IMR-90 (cell line): ENCODE results near the gene ESAM. TPM values are rescaled to one million over a fixed set of nuclear protein-coding genes. Genes with fewer than 3 reads are reported as not detected.

Source experiments
- ATAC-seq: fragments of 200-7000 bp; cut with Tn5 transposase; 2 replicates; pipeline ENCODE4 v1.9.1; 2020; ENCODE audit warnings: low read depth, mild to moderate bottlenecking, moderate library complexity
- BruUV-seq: library from RNA; stranded (reverse); fragments of 400-500 nt; replicated peaks from 2 replicates; lab custom pipeline; 2021; lab: Mats Ljungman, UMichigan
- CTCF ChIA-PET: fragments of 300-600 bp; formaldehyde crosslinking; extraction: SDS; loops from one replicate; lab custom pipeline; 2021; ENCODE audit warnings: antibody characterized with exemption; lab: Yijun Ruan, JAX
- POLR2A ChIA-PET: fragments of 300-600 bp; sonication (Branson Sonifier 250); formaldehyde crosslinking; loops from one replicate; lab custom pipeline; 2022; ENCODE audit warnings: antibody characterized with exemption; ENCODE audit not compliant: unreplicated experiment; lab: Charles Lee
- DNase-seq: peaks from one replicate; pipeline ENCODE4 v3.0.0; 2013
- H2AFZ ChIP-seq: replicated peaks from 2 replicates; pipeline ENCODE3; 2013; ENCODE audit warnings: low read length, mild to moderate bottlenecking; ENCODE audit not compliant: poor library complexity
- H2AK5ac ChIP-seq: 2 replicates; pipeline ENCODE4 v1.6.1; 2013; ENCODE audit warnings: low read depth, low read length, inconsistent platforms
- H2AK9ac ChIP-seq: replicated peaks from 2 replicates; pipeline ENCODE3; 2013; ENCODE audit warnings: mild to moderate bottlenecking, low read depth, low read length, moderate library complexity; ENCODE audit not compliant: poor library complexity
- H2BK120ac ChIP-seq: 2 replicates; pipeline ENCODE4 v1.6.1; 2013; ENCODE audit warnings: low read depth, low read length, inconsistent platforms
- H2BK15ac ChIP-seq: 3 replicates; pipeline ENCODE4 v1.6.1; 2013; ENCODE audit warnings: low read depth, low read length, inconsistent platforms
- H2BK20ac ChIP-seq: 2 replicates; pipeline ENCODE4 v1.6.1; 2013; ENCODE audit warnings: low read depth, mild to moderate bottlenecking, inconsistent platforms, low read length, moderate library complexity
- H2BK5ac ChIP-seq: 2 replicates; pipeline ENCODE4 v1.6.1; 2013; ENCODE audit warnings: mild to moderate bottlenecking, low read depth, low read length, inconsistent platforms; ENCODE audit not compliant: poor library complexity, severe bottlenecking
- H3K14ac ChIP-seq: replicated peaks from 2 replicates; pipeline ENCODE4 v1.6.1; 2013; ENCODE audit warnings: low read depth, low read length, inconsistent platforms
- H3K18ac ChIP-seq: 2 replicates; pipeline ENCODE4 v1.6.1; 2013; ENCODE audit warnings: low read depth, low read length, control low read depth
- H3K23ac ChIP-seq: 2 replicates; pipeline ENCODE4 v1.6.1; 2013; ENCODE audit warnings: low read depth, low read length, inconsistent platforms
- H3K27ac ChIP-seq: 2 replicates; pipeline ENCODE4 v1.5.1; 2013; ENCODE audit warnings: mild to moderate bottlenecking, control low read depth, low read length; ENCODE audit not compliant: insufficient read depth
- H3K27me3 ChIP-seq: 2 replicates; pipeline ENCODE4 v1.6.1; 2013; ENCODE audit warnings: low read length; ENCODE audit not compliant: control insufficient read depth, insufficient read depth
- H3K36me3 ChIP-seq: 2 replicates; pipeline ENCODE4 v1.6.1; 2013; ENCODE audit warnings: low read length, mixed read lengths; ENCODE audit not compliant: control insufficient read depth, insufficient read depth
- H3K4ac ChIP-seq: 2 replicates; pipeline ENCODE4 v1.6.1; 2013; ENCODE audit warnings: low read depth, low read length, inconsistent platforms
- H3K4me1 ChIP-seq: 2 replicates; pipeline ENCODE4 v1.6.1; 2013; ENCODE audit warnings: low read length, mixed read lengths; ENCODE audit not compliant: control insufficient read depth, insufficient read depth
- H3K4me2 ChIP-seq: 2 replicates; pipeline ENCODE4 v1.6.1; 2013; ENCODE audit warnings: low read depth, mild to moderate bottlenecking, control low read depth, low read length, moderate library complexity
- H3K4me3 ChIP-seq: 2 replicates; pipeline ENCODE4 v1.5.1; 2013; ENCODE audit warnings: low read depth, mild to moderate bottlenecking, control low read depth, low read length, moderate library complexity; ENCODE audit not compliant: insufficient read depth
- H3K56ac ChIP-seq: 2 replicates; pipeline ENCODE4 v1.6.1; 2013; ENCODE audit warnings: low read length, inconsistent platforms; ENCODE audit not compliant: insufficient read depth; ENCODE audit errors: extremely low read depth
- H3K79me1 ChIP-seq, 2 experiments: 2 replicates each; pipeline ENCODE4 v1.6.1; 2013; ENCODE audit warnings: low read length in 2 of 2, inconsistent platforms in 1 of 2, low read depth in 1 of 2
- H3K9ac ChIP-seq: 2 replicates; pipeline ENCODE4 v1.6.1; 2013; ENCODE audit warnings: low read depth, low read length, control low read depth
- H3K9me1 ChIP-seq: 2 replicates; pipeline ENCODE4 v1.6.1; 2013; ENCODE audit warnings: low read length, inconsistent platforms; ENCODE audit not compliant: insufficient read depth
- H3K9me3 ChIP-seq: 2 replicates; pipeline ENCODE4 v1.6.1; 2013; ENCODE audit warnings: low read length; ENCODE audit not compliant: control insufficient read depth, insufficient read depth
- H4K20me1 ChIP-seq: 2 replicates; pipeline ENCODE4 v1.6.1; 2013; ENCODE audit warnings: low read length, inconsistent platforms; ENCODE audit not compliant: insufficient read depth
- H4K5ac ChIP-seq: 2 replicates; pipeline ENCODE4 v1.6.1; 2013; ENCODE audit warnings: mild to moderate bottlenecking, low read depth, low read length, control low read depth
- H4K8ac ChIP-seq, 2 experiments: 2 replicates each; pipeline ENCODE4 v1.6.1; 2013; ENCODE audit warnings: low read depth in 2 of 2, low read length in 2 of 2, control low read depth in 1 of 2, inconsistent platforms in 1 of 2
- H4K91ac ChIP-seq: 2 replicates; pipeline ENCODE4 v1.6.1; 2013; ENCODE audit warnings: low read depth, low read length, inconsistent platforms; ENCODE audit not compliant: insufficient read depth
- BHLHE40 ChIP-seq: fragments of 150-350 bp; IDR thresholded peaks from 2 replicates; pipeline ENCODE4 v1.6.1; 2016; ENCODE audit warnings: mild to moderate bottlenecking, low read depth, low read length
- CEBPB ChIP-seq: IDR thresholded peaks from 2 replicates; pipeline ENCODE4 v1.6.1; 2012; ENCODE audit warnings: low read depth, low read length, improper control_type of control experiment
- CHD1 ChIP-seq: IDR thresholded peaks from 2 replicates; pipeline ENCODE4 v1.6.1; 2012; ENCODE audit warnings: low read depth, low read length, improper control_type of control experiment
- FOS ChIP-seq: fragments of 150-350 bp; IDR thresholded peaks from 2 replicates; pipeline ENCODE4 v1.6.1; 2016; ENCODE audit warnings: low read depth, low read length
- MAFK ChIP-seq: IDR thresholded peaks from 2 replicates; pipeline ENCODE4 v1.6.1; 2012; ENCODE audit warnings: low read depth, low read length, improper control_type of control experiment
- MAZ ChIP-seq: IDR thresholded peaks from 2 replicates; pipeline ENCODE4 v1.6.1; 2012; ENCODE audit warnings: low read depth, mild to moderate bottlenecking, low read length, improper control_type of control experiment, moderate library complexity, borderline replicate concordance
- NFE2L2 ChIP-seq: fragments of 150-350 bp; IDR thresholded peaks from 2 replicates; pipeline ENCODE4 v1.6.1; 2016; ENCODE audit warnings: low read depth, mild to moderate bottlenecking, low read length
- RAD21 ChIP-seq: IDR thresholded peaks from 2 replicates; pipeline ENCODE4 v1.6.1; 2012; ENCODE audit warnings: low read length, improper control_type of control experiment
- RCOR1 ChIP-seq: IDR thresholded peaks from 2 replicates; pipeline ENCODE4 v1.6.1; 2012; ENCODE audit warnings: mild to moderate bottlenecking, low read length, improper control_type of control experiment; ENCODE audit not compliant: insufficient replicate concordance
- RFX5 ChIP-seq: IDR thresholded peaks from 2 replicates; pipeline ENCODE4 v1.8.0; 2012; ENCODE audit warnings: low read depth, mild to moderate bottlenecking, low read length, moderate library complexity
- SMC3 ChIP-seq: fragments of 150-350 bp; IDR thresholded peaks from 2 replicates; pipeline ENCODE4 v1.6.1; 2016; ENCODE audit warnings: low read depth, mild to moderate bottlenecking, antibody characterized with exemption, low read length, moderate library complexity
- WGBS, 2 experiments: methylation state at CpG; one replicate each; pipeline versions ENCODE4 v1.1.5 to v1.1.7; 2013; ENCODE audit warnings: missing lambda C conversion rate in 2 of 2; ENCODE audit not compliant: insufficient read length in 1 of 2; ENCODE audit errors: extremely low coverage in 2 of 2; 5-methylcytosine and 5-hydroxymethylcytosine counted together
- dilution Hi-C: fragments of 300-500 bp; cut with HindIII; formaldehyde crosslinking; loops from one replicate; pipeline ENCODE4 v1.14.3; 2018; ENCODE audit warnings: low sequenced_read_pairs; ENCODE audit not compliant: unreplicated experiment
- in situ Hi-C: fragments of 300-500 bp; cut with MboI; formaldehyde crosslinking; loops from 3 replicates; pipeline ENCODE4 v1.14.3; 2019; ENCODE audit warnings: low sequenced_read_pairs, inconsistent platforms, mixed read lengths
- intact Hi-C: fragments of 100-400 bp; cut with micrococcal nuclease; formaldehyde crosslinking; loops from 2 replicates; pipeline ENCODE4 v1.10.0; 2022
- polyA plus RNA-seq, 3 experiments: library from polyadenylated mRNA; depleted of rRNA; stranded (reverse); fragments of >200 nt; gene quantifications; 2 replicates each; pipeline ENCODE4 v1.2.3, GENCODE V29; 2012; ENCODE audit warnings: low replicate concordance in 1 of 3
- total RNA-seq: library from RNA; depleted of rRNA; stranded (reverse); fragments of >200 nt; gene quantifications from 2 replicates; pipeline ENCODE4 v1.2.3, GENCODE V29; 2012
- TF ChIP-seq, protein P1 (sequence below): fragments of 150-350 bp; IDR thresholded peaks from 2 replicates; pipeline ENCODE4 v1.6.1; 2016; ENCODE audit warnings: low read depth, mild to moderate bottlenecking, low read length, moderate library complexity, borderline replicate concordance
- TF ChIP-seq, protein P2 (sequence below): conservative IDR thresholded peaks from 2 replicates; pipeline ENCODE4 v1.5.1; 2012; ENCODE audit warnings: mild to moderate bottlenecking, low read depth, low read length, improper control_type of control experiment

Gene ESAM
- total and polyA plus RNA-seq, 2 of the 4 experiments (the other 2 are of a cell fraction): under 0.01 to 0.12 TPM

DNA sequence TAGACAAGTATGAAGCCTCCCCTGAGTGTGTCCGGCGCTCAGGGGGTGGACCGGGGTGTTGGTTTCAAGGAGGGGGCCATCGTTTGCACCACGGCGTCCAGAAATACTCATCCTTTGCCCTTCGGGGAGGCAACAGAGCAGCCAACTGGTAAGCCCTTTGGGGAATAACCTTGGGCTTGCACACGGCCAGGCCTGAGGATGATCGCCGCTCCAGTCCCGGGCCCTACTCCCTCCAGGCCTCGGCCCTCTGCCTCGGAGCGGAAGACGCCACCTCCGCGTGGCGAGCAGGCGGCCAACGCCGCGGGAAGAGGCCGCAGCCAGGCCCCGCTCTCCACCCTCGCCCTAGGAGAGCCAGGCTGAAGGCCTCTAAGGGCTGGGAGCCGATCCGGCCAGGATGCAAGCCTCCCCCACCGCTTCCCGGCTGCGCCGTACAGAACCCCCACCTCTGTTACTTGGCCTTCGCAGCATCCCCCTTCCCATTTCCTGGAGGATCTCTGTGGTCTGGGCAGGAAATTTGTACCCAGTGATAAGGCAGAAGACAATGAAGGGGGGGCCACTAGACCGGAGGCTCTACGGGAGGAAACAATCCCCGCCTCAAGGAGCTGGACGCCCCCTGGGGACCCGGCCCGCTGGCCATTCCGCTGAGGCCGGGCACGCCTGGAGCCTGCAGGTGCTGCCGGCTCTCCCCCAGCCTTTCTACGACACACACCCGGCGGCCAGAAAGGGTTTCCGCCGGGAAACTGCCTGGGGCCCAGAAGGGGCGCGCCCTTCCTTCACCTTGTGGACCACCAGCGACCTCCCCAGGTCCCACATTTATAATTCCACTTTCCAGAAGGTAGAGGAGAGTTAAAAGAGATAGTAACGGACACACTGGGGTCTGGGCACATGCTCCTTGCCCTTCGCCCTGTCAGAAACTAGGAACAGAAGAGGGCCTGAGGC lies 2.6 kb downstream of the ESAM start:
- no peak overlapping the region for H4K91ac ChIP-seq
- in situ Hi-C loops (loop anchor here (5.0 to 10.0 kb wide), 2 partner anchors 75 to 87 kb away; partner anchors contain the start of genes SIAE and SPA17), dilution Hi-C loops (no loop called here), intact Hi-C loops (loop anchor here (2.0 kb wide), 1 partner anchor 75 kb away; no protein-coding TSS in a partner anchor)
- ATAC-seq (no peak), DNase-seq (no peak)
- peak overlapping the region; percentile 88 for H2AFZ ChIP-seq
- no peak overlapping the region for H3K4ac ChIP-seq
- peaks cover 5% of the 10 kb centered on the region for H3K9me1 ChIP-seq
- H2BK20ac ChIP-seq: no peak overlapping the region
- H3K56ac ChIP-seq: no peak overlapping the region
- no peaks in the 10 kb centered on the region for H3K79me1 ChIP-seq
- no peak overlapping the region for H3K4me3 ChIP-seq
- peak overlapping the region; percentile 68 for H2AK9ac ChIP-seq
- H3K18ac ChIP-seq: no peak overlapping the region
- ChIA-PET POLR2A (no interaction called here), CTCF (no interaction called here)
- H3K27ac ChIP-seq: no peak overlapping the region
- no peak overlapping the region for H4K5ac ChIP-seq
- peaks cover 10% of the 10 kb centered on the region for H4K20me1 ChIP-seq
- WGBS, 2 experiments: 69% methylated on average over 10 of the region's 52 CpGs; no CpG with 5 or more reads in 1 of the 2 experiments
- H3K14ac ChIP-seq: no peak overlapping the region
- H3K27me3 ChIP-seq: peaks cover 17% of the 10 kb centered on the region; the same call in 1 of the 2 replicates
- peaks cover 1% of the 10 kb centered on the region; the same call in 1 of the 2 replicates for H3K4me1 ChIP-seq
- no peak overlapping the region for H2BK15ac ChIP-seq
- no peaks in the 10 kb centered on the region for H3K9me3 ChIP-seq
- no peak overlapping the region for H3K23ac ChIP-seq
- H4K8ac ChIP-seq: no peak overlapping the region; a peak in 1 of 4 replicates
- H2AK5ac ChIP-seq: no peak overlapping the region
- H3K4me2 ChIP-seq: no peak overlapping the region
- H3K9ac ChIP-seq: no peak overlapping the region
- H3K36me3 ChIP-seq: no peaks in the 10 kb centered on the region
- no peak overlapping the region for H2BK120ac ChIP-seq
- no peak overlapping the region for H2BK5ac ChIP-seq
- BruUV-seq: no TSS peak
- no peak for TF ChIP-seq RCOR1
- TF ChIP-seq FOS: no peak
- TF ChIP-seq MAZ: no peak
- TF ChIP-seq, protein P1, sequence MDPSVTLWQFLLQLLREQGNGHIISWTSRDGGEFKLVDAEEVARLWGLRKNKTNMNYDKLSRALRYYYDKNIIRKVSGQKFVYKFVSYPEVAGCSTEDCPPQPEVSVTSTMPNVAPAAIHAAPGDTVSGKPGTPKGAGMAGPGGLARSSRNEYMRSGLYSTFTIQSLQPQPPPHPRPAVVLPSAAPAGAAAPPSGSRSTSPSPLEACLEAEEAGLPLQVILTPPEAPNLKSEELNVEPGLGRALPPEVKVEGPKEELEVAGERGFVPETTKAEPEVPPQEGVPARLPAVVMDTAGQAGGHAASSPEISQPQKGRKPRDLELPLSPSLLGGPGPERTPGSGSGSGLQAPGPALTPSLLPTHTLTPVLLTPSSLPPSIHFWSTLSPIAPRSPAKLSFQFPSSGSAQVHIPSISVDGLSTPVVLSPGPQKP: no peak
- no peak for TF ChIP-seq SMC3
- no peak for TF ChIP-seq CHD1
- no peak for TF ChIP-seq BHLHE40
- no peak for TF ChIP-seq RAD21
- TF ChIP-seq CEBPB: no peak
- no peak for TF ChIP-seq NFE2L2
- TF ChIP-seq RFX5: no peak
- TF ChIP-seq, protein P2, sequence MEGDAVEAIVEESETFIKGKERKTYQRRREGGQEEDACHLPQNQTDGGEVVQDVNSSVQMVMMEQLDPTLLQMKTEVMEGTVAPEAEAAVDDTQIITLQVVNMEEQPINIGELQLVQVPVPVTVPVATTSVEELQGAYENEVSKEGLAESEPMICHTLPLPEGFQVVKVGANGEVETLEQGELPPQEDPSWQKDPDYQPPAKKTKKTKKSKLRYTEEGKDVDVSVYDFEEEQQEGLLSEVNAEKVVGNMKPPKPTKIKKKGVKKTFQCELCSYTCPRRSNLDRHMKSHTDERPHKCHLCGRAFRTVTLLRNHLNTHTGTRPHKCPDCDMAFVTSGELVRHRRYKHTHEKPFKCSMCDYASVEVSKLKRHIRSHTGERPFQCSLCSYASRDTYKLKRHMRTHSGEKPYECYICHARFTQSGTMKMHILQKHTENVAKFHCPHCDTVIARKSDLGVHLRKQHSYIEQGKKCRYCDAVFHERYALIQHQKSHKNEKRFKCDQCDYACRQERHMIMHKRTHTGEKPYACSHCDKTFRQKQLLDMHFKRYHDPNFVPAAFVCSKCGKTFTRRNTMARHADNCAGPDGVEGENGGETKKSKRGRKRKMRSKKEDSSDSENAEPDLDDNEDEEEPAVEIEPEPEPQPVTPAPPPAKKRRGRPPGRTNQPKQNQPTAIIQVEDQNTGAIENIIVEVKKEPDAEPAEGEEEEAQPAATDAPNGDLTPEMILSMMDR: no peak
- no peak for TF ChIP-seq MAFK
